ENCODE measurements around the gene COPS8.

The COPS8 gene

DNA sequence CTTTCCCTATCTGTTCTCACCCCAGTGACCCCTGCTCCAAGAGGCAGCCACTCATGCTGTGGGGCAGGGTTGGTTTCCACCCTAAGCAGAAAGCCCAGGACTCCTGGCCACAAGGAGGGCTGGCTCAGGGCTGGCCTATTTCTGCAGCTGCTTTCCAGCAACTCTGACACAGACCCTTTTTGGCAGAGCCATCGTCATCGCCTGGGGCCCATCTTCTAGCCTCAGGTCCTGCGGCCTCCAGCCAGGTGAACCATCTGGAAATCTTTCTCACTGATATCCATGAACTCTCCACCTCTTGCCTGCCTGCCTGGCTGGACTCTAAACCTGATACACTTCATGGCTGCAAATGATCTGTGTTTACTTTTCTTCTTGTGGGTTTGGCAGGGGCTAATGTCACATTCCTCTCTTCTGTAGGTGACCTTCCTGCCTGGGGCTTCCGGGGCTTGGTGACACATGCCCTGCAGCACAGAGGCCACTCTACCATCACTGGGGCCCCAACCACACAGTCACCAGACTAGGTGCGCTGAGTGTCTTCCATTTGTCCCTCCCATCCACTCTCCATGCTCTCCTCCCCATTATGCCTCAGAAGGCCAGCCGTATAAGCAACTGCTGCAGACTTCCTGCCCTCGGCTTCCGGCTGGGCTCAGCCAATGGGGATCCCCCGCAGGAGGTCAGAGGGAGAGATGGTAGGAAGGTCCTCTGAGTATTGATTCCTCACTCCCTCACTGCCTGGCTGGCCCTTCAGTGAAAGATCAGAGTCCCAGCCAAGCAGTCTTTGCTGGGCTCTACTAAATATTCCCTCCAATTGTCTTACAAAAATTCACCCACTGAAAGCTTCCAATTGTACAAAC, 9.7 kb upstream of the COPS8 start:
- no peak for DNase-seq
- Mint-ChIP-seq H3K36me3 (ENCODE audit: low read depth) (no peaks in the 10 kb centered on the region), H3K27me3 (no peaks in the 10 kb centered on the region), H3K27ac (no peak overlapping the region), H3K4me3 (no peak overlapping the region), H3K9me3 (no peaks in the 10 kb centered on the region), H3K4me1 (no peaks in the 10 kb centered on the region)
- ATAC-seq, result no peak

DNA sequence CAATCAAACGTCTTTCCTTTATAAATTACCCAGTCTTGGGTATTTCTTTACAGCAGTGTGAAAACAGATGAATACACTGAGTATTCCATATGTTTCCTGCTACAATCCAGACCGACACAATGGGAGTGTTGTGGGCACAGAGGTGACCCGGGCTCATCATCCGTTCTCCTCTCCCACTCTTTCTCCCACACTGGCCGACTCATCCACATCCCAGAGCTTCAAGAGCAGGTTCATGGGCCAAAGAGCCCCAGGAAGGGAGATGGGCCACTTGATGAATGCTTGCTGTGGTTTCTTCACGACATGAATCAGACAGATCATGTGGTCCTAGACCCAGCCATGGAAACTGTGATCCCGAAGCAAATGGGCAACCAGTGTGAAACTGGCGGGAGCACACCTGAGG, 4.1 kb upstream of the COPS8 start:
- no peak for DNase-seq
- H3K4me3 Mint-ChIP-seq, result no peak overlapping the region
- ATAC-seq, result no peak
- no peaks in the 10 kb centered on the region for H3K9me3 Mint-ChIP-seq
- no peak overlapping the region for H3K27ac Mint-ChIP-seq
- no peaks in the 10 kb centered on the region for H3K27me3 Mint-ChIP-seq
- H3K36me3 Mint-ChIP-seq (ENCODE audit: low read depth), result peaks cover 3% of the 10 kb centered on the region
- peaks cover 16% of the 10 kb centered on the region for H3K4me1 Mint-ChIP-seq

DNA sequence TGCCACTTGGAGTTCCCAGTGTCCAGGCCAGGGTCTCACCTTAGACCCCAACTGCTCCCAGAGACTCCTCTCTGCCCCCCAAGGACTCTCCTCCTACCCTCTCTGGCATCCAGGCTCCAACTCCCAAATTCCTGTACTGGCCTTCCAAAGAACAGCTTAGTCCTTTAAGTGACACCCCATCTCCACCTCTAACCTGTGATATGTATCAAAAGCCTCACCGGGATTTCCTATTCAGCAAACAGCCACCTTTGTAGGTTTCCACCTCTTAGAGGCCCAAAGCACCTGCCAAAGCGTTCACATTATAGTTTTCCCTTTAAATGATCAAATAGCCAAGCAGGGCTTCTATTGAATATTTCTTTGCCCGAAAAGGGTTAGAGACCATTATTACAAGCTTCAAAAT, 2.7 kb upstream of the COPS8 start:
- Mint-ChIP-seq H3K9me3 (no peaks in the 10 kb centered on the region), H3K36me3 (ENCODE audit: low read depth) (peaks cover 6% of the 10 kb centered on the region), H3K4me3 (no peak overlapping the region), H3K27me3 (no peaks in the 10 kb centered on the region), H3K4me1 (peaks cover 20% of the 10 kb centered on the region), H3K27ac (no peak overlapping the region)
- ATAC-seq, result no peak
- DNase-seq, result no peak

DNA sequence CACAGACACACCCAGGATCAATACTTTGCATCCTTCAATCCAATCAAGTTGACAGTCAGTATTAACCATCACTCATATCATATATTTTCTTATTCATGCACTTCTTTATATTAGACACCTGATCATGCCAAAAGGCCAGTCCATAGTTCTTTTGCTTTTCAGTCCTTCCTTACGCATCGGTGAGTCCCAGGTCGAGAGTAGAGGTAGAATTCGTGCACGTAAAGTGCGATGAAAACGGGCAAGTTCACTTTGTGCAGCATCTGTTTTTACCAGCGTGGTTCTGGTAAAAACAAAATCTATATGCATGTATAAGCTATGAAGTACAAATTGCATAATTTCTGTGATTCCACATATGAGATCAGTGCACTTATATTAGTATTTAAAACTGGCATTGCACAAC, 1.2 kb upstream of the COPS8 start:
- H3K4me1 Mint-ChIP-seq, result peaks cover 20% of the 10 kb centered on the region
- peak overlapping the region; percentile 99 for H3K4me3 Mint-ChIP-seq
- H3K27ac Mint-ChIP-seq, result peak overlapping the region; percentile 98
- no peak for DNase-seq
- H3K36me3 Mint-ChIP-seq (ENCODE audit: low read depth), result peaks cover 11% of the 10 kb centered on the region
- no peaks in the 10 kb centered on the region for H3K27me3 Mint-ChIP-seq
- no peaks in the 10 kb centered on the region for H3K9me3 Mint-ChIP-seq
- no peak for ATAC-seq

DNA sequence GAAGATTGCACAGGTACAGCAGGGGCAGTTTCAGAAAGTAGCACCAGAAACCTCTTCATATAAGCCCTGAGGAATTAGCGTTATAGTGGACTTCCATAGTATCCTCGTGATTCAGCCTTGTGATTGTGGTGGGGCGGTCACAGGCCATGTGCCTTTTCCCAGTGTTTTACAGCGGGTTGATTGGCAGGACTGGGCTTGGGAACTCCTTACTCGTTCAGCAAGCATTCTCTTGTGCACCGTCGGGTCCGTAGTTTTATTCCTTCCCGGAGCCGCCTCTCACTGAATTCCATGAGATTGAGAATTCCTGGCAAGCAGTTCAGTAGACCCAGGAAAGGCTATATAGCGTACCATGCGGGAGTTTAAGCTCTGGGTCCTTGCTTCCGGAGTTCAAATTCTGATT, 5.2 kb downstream of the COPS8 start:
- Mint-ChIP-seq H3K4me3 (no peak overlapping the region), H3K9me3 (no peaks in the 10 kb centered on the region), H3K4me1 (peaks cover 10% of the 10 kb centered on the region), H3K27me3 (no peaks in the 10 kb centered on the region), H3K36me3 (ENCODE audit: low read depth) (peaks cover 23% of the 10 kb centered on the region), H3K27ac (no peak overlapping the region)
- ATAC-seq, result no peak
- no peak for DNase-seq

DNA sequence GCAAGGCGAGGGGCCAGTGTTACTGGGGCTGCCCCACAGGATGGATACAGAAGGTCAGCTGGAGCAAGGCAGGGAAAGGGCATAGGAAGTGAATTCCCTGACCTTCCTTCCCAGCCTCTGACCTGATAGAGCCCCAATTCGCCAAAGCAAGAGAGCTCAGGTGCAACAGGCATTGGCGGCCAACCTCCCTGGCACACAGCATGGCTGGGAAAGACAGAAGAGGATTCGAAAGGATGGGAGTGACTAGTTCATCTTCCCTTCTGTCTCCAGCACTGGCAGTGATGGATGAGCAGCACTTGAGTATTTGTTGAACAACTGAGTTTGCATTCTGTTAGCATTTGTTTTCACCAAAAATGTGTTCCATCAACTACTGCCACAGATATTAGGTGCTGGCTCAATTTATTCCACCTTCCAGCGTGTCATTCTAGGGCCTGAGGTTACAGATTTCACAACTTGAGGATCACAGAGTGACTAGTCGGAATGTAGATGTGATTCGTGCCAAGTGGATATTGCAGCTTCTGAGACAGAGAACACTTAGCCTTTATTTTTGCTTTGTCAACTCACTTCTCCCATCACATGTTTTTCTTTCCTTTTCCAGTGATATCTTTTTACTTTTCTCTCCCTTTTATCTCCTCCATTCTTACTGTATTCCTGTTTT, 6.2 kb downstream of the COPS8 start:
- DNase-seq (no peak), ATAC-seq (no peak)
- no peaks in the 10 kb centered on the region for H3K27me3 Mint-ChIP-seq
- peaks cover 33% of the 10 kb centered on the region for H3K36me3 Mint-ChIP-seq (ENCODE audit: low read depth)
- H3K27ac Mint-ChIP-seq, result no peak overlapping the region
- peaks cover 4% of the 10 kb centered on the region for H3K4me1 Mint-ChIP-seq
- H3K4me3 Mint-ChIP-seq, result no peak overlapping the region
- no peaks in the 10 kb centered on the region for H3K9me3 Mint-ChIP-seq

DNA sequence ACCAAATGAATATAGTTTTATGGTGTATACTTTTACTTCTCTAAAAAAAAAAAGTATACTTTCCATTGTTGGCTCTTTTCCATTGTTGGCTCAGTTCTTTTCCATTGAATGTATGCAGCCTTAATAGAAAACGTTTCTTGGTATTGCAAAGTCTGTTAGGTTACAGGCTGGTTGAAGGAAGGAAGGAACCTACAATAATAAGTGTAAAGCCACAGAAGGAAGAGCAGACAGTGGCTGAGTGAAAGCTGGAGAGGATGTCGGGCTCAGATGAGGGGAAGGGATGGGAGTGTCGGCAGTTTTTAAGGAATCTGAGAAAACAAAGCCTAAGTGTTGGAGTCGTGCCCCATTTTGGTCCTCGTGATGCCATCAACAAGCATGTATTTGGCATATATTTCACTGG, 6.8 kb downstream of the COPS8 start:
- H3K4me3 Mint-ChIP-seq, result no peak overlapping the region

DNA sequence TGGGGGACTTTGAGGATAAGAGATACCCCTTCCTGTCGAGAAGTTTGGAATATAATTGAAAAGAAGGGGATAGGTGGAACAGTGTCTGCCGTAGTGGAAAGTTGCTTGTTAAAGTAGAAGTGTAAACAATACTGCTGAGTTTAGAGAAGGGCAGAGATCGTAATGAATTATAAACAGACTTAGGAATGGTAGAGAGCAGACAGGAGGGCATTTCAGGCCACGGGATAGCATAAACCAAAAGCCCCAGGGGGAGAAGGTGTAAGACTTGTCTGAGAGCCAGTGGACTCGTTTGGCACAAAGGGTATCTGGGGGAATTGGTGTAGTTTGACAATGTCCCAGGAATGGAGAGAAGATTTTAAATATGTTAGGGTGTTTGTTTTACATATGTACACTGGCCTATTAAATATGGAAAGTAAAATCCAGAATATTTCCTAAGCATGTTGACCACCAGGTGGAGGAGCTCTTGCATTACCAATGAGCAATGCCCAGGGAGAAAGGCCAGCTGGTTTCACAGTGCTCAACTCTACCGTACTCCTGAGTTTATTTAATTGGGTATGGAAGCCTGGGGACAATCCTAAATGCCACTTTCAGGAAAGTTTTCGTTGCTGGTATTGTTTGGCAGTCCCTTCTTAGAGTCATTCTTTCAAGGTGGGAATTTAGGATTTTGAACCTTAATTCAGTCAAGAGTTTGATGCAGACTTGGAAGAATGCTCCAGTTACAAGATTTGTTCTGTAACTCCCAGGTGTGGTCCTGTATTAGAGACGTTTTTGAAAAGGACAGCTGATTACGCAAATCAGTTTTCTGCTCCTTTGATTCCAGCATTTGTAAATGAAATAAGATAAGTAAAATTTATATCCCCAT, 7.5 kb downstream of the COPS8 start:
- no peak overlapping the region for H3K4me3 Mint-ChIP-seq
- H3K27ac Mint-ChIP-seq, result no peak overlapping the region
- no peaks in the 10 kb centered on the region for H3K9me3 Mint-ChIP-seq
- H3K27me3 Mint-ChIP-seq, result no peaks in the 10 kb centered on the region
- DNase-seq, result no peak
- no peak for ATAC-seq
- peaks cover 38% of the 10 kb centered on the region for H3K36me3 Mint-ChIP-seq (ENCODE audit: low read depth)
- H3K4me1 Mint-ChIP-seq, result peaks cover 5% of the 10 kb centered on the region

More for the DNA sequence above, 6.8 kb downstream of the COPS8 start:
- DNase-seq, result no peak
- no peak overlapping the region for H3K27ac Mint-ChIP-seq
- H3K27me3 Mint-ChIP-seq, result no peaks in the 10 kb centered on the region
- ATAC-seq, result no peak
- no peaks in the 10 kb centered on the region for H3K9me3 Mint-ChIP-seq
- peaks cover 35% of the 10 kb centered on the region for H3K36me3 Mint-ChIP-seq (ENCODE audit: low read depth)
- peaks cover 2% of the 10 kb centered on the region for H3K4me1 Mint-ChIP-seq

DNA sequence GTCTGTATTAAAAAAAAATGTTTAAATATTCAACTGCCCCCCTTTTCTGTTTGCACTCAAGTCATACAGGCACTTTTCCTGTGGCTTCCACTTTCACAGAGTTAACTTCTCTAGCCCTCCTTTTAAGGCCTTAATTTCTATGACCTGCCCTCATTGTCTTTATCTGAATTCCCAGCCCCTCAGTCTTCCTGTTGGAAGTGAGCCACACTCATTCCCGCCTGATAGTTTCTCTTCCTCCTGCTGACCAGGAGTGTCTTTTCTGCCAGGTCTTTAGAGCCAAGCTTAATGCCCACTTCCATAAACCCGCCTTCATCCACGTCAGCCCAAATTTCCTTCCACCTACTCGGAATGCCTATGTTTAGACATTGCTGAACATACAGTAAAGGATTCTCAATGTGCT, 10.5 kb downstream of the COPS8 start:
- ATAC-seq (no peak), DNase-seq (no peak)
- H3K27ac Mint-ChIP-seq, result no peak overlapping the region
- H3K36me3 Mint-ChIP-seq (ENCODE audit: low read depth), result peaks cover 55% of the 10 kb centered on the region
- H3K9me3 Mint-ChIP-seq, result no peaks in the 10 kb centered on the region
- H3K4me3 Mint-ChIP-seq, result no peak overlapping the region
- H3K27me3 Mint-ChIP-seq, result no peaks in the 10 kb centered on the region
- peaks cover 6% of the 10 kb centered on the region for H3K4me1 Mint-ChIP-seq

DNA sequence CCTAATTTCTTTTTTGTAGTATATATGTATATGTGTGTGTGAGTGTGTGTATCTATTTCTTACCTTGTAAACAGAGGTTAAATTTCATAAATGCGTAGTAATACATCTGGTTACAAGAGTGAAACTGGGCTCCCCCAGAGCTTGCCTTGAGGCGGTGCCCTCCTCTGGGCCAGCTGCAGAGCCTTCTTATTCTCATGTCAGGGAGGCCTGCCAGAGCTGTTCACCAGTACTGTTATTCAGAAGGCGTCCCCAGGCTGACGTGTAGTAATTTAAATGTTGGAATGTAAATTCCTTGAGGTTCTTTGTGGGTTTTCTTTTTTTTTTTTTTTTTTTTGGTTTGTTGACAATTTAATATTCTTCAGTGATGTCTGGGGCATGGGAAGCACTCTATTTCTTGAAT, 11.2 kb downstream of the COPS8 start:
- no peak for DNase-seq
- H3K36me3 Mint-ChIP-seq (ENCODE audit: low read depth), result peaks cover 60% of the 10 kb centered on the region
- H3K4me1 Mint-ChIP-seq, result peaks cover 6% of the 10 kb centered on the region
- no peak overlapping the region for H3K27ac Mint-ChIP-seq
- no peaks in the 10 kb centered on the region for H3K27me3 Mint-ChIP-seq
- no peak for ATAC-seq
- no peak overlapping the region for H3K4me3 Mint-ChIP-seq
- no peaks in the 10 kb centered on the region for H3K9me3 Mint-ChIP-seq

DNA sequence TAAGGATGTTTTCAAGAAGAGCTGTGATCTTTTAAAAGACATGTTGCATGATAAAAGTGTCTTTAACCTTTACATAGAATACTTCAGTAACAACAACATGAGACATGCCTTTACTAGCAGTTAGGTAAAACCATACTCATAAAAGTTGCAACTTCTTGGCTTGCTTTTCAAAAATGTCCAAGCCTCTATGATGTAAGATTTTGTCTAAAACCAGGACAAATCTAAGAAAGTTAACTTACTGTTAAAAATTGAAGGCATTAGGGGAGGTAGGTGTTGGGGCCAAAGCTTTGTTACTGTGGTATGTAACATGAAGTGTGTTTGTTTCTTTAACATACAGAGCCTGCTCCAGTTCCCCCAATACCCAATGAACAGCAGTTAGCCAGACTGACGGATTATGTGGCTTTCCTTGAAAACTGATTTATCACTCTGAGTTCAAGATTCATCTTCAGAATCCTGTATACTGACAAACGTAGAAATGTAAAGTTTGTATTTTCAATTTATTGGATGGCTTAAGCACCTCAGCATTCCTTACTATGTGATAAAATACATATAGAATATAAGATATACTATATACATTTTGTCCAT, 11.7 kb downstream of the COPS8 start:
- Mint-ChIP-seq H3K27me3 (no peaks in the 10 kb centered on the region), H3K36me3 (ENCODE audit: low read depth) (peaks cover 58% of the 10 kb centered on the region), H3K27ac (no peak overlapping the region), H3K4me1 (peaks cover 6% of the 10 kb centered on the region), H3K9me3 (no peaks in the 10 kb centered on the region), H3K4me3 (no peak overlapping the region)
- ATAC-seq (no peak), DNase-seq (no peak)

DNA sequence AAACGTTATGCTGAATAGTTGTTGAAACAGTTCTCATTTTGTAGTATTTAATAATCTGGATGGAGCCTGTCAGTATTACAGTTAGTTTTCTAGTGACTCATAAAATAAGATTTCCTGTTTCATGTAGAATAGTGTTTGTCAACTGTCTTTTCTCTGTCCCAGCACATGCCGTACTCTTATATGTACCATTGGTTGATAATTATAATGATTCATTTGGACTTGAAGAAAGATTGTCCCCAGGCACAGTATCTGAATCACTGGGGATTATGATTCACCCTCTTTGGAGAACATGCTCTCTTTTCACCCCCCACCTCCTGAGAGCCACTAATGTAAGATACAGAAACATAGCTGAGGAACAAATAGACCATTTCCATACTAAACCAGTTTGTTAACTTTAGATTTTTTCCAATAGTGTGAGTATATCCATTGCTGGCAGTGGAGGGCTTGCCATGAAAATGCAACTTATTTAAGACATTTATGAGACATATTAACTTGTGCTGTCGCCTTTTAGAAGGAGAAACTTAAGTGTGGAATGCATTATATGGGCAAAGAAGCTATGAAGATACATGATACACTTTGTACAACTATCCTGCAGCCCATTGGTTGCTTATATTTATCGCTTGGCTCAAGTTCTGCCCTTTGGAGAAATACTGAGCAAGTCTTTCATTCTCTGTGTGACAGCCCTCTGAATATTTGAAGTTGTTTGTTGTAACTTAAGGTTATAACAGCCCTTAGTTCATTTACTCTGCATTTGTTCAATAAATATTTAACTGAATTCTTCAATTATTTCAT, 12.4 kb downstream of the COPS8 start:
- Mint-ChIP-seq H3K27ac (no peak overlapping the region), H3K4me3 (no peak overlapping the region), H3K27me3 (no peaks in the 10 kb centered on the region), H3K4me1 (peaks cover 6% of the 10 kb centered on the region), H3K9me3 (no peaks in the 10 kb centered on the region), H3K36me3 (ENCODE audit: low read depth) (peaks cover 62% of the 10 kb centered on the region)
- peak; percentile 96 for ATAC-seq
- no peak for DNase-seq

DNA sequence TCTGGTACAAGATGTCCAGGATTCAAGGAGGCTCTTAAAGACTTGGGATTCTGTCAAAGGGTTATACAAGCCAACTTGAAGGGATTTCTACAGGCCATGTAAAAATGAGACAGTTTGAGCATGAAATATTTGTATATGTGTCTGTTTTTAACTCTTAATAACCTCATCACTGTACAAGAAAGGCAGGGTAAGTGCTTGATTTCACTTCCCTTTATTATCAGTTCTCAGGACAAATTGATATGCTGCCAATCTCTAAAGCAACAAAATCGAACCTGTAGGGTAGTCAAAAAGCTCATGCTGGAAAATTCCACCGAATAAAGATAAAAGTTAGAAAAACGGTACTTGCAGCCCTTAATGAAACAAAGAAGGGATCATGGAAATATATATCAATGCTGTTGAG, 14.1 kb downstream of the COPS8 start:
- H3K4me3 Mint-ChIP-seq, result no peak overlapping the region
- ATAC-seq (no peak), DNase-seq (no peak)
- H3K36me3 Mint-ChIP-seq (ENCODE audit: low read depth), result peaks cover 53% of the 10 kb centered on the region
- H3K27ac Mint-ChIP-seq, result no peak overlapping the region
- no peaks in the 10 kb centered on the region for H3K27me3 Mint-ChIP-seq
- peaks cover 6% of the 10 kb centered on the region for H3K4me1 Mint-ChIP-seq
- H3K9me3 Mint-ChIP-seq, result no peaks in the 10 kb centered on the region
